KOPT-K1 (cell line): ENCODE results near the gene KLHDC8A.

Experiments used
- H3K27ac ChIP-seq: fragments of 200-600 bp; sonication (generic); 2 replicates; pipeline ENCODE4 v1.5.1; 2016; ENCODE audit warnings: antibody characterized with exemption, mild to moderate bottlenecking, low read depth, low read length; ENCODE audit not compliant: poor library complexity, severe bottlenecking
- H3K36me3 ChIP-seq: fragments of 200-600 bp; sonication (generic); 2 replicates; pipeline ENCODE4 v1.5.1; 2017; ENCODE audit warnings: antibody characterized with exemption, mild to moderate bottlenecking, low read length, moderate library complexity; ENCODE audit not compliant: insufficient read depth
- H3K9me3 ChIP-seq: fragments of 200-600 bp; sonication (generic); 2 replicates; pipeline ENCODE4 v1.5.1; 2017; ENCODE audit warnings: antibody characterized with exemption, low read length, mild to moderate bottlenecking; ENCODE audit not compliant: insufficient read depth, poor library complexity, severe bottlenecking

Gene KLHDC8A

DNA sequence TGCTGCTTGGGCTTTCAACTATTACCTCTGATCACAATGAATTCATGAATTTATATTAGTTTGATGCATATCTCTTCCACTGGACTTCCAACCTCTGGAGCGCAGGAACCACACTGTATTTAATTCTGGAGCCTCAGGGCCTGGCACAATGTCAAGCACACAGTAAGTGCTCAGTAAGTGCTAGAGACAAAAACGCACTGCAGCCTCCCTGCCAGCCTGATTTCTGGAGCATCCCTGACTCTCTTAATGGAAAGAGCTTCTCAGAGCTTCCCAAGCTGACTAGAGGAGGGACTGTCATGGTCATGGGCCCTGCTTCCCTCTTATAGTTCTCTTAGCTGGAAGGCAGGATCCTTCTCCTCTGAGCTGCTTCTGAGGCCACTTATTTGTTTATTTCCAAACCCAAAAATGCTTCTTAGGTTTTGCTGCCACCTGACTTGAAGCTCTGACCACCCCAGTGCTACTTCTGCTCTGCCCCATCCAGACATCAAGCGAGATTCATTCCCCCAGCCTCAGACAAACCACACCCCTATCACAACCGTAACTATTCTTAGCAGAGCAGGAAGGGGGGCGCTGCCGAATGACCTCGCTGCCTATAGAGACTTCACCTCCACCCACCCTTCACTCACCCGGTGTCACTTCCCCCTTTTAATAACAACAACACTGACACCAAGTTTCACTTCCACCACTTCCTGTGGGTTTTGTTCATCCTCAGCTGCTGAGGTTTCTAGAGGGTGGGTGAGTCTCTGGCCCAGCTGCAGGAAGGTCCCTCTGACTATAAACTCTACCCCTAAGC, 68.8 kb downstream of the KLHDC8A start:
- Histone ChIP-seq H3K27ac (no peak overlapping the region), H3K9me3 (no peaks in the 10 kb centered on the region), H3K36me3 (no peaks in the 10 kb centered on the region)

DNA sequence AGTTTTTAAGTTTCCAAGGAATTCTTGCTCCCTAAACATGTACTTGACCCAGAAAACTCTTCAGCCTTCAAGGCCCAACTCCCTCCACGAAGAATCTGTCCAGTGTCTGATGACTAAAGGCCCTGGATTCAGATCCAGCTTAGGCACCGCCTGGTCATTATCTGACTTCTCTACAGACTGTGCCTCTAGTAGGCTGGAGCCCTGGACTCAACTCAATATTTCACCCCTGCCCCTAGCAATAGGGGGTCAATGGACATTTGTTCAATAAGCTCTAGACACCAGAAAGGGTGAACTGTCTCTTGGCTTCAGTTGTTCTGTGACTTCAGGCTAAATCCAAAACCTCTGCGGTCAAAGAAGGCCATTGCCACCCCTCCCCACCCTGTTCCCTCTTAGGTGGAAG, 69.6 kb downstream of the KLHDC8A start:
- H3K27ac ChIP-seq: no peak overlapping the region
- H3K36me3 ChIP-seq: no peaks in the 10 kb centered on the region
- no peaks in the 10 kb centered on the region for H3K9me3 ChIP-seq

DNA sequence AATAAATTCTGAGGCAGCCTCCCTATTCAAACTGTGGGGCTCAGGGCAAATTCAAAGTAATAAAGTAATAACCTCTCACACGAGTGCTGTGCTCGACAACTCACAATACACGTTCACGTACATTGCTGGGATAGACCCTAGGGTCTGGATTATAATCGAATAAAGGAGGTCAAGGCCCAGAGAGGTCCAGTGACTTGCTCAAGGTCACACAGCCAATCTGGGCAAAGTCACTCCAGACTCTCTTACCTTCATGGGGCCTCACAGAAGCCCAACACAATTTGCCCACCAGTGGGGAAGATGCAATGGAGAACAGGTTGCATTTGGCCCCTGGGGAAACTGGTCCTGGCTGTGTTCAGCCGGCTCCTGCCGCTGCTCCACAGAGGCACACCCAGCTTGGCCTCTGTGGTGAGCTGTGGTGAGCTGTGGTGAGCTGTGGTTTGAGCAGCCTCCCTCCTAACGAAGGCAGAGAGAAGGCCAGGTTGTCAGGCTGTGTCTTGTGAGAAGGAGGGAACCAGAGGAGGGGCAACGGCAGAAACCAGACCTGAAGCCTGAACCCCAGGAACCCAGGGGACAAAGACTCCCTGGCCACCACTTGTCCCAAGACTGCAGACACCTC, 70.3 kb downstream of the KLHDC8A start:
- no peaks in the 10 kb centered on the region for H3K36me3 ChIP-seq
- H3K27ac ChIP-seq: no peak overlapping the region
- H3K9me3 ChIP-seq: no peaks in the 10 kb centered on the region
